Large intestine (tissue), 3 donors: ENCODE results near the gene FOXP1. TPM values are rescaled to one million over a fixed set of nuclear protein-coding genes. Genes with fewer than 3 reads are reported as not detected.

ENCODE experiments used
- DNase-seq, 2 donors: peaks; one replicate each; pipeline versions ENCODE4 v3.0.0 to v3.0.0-alpha.2; 2013
- H3K27ac ChIP-seq: one replicate; pipeline ENCODE4 v1.5.1; 2013; ENCODE audit warnings: low read length
- H3K27me3 ChIP-seq: 2 replicates; pipeline ENCODE4 v1.6.1; 2013; ENCODE audit warnings: low read length; ENCODE audit not compliant: control insufficient read depth, insufficient read depth
- H3K36me3 ChIP-seq: 2 replicates; pipeline ENCODE4 v1.6.1; 2013; ENCODE audit warnings: low read length; ENCODE audit not compliant: control insufficient read depth, insufficient read depth
- H3K4me1 ChIP-seq: one replicate; pipeline ENCODE4 v1.6.1; 2013; ENCODE audit warnings: low read length; ENCODE audit not compliant: control insufficient read depth, insufficient read depth
- H3K4me3 ChIP-seq: one replicate; pipeline ENCODE4 v1.5.1; 2013; ENCODE audit warnings: low read length
- H3K9me3 ChIP-seq: one replicate; pipeline ENCODE4 v1.6.1; 2013; ENCODE audit warnings: mild to moderate bottlenecking, low read depth, low read length, moderate library complexity; ENCODE audit not compliant: control insufficient read depth
- WGBS: methylation state at CpG from one replicate; pipeline ENCODE4 v1.1.5; 2013; ENCODE audit warnings: low lambda C conversion rate; ENCODE audit not compliant: insufficient coverage; 5-methylcytosine and 5-hydroxymethylcytosine counted together
- polyA plus RNA-seq: library from polyadenylated mRNA; unstranded; fragments of 120-200 nt; gene quantifications from one replicate; pipeline ENCODE4 v1.2.1, GENCODE V29; 2013

Gene FOXP1
- polyA plus RNA-seq, 1 donor, result 64.1 TPM

GRCh38 chr3:71614426-71614825, 30.9 kb upstream of the FOXP1 start:
- no peak for DNase-seq
- H3K27ac ChIP-seq, result no peak overlapping the region
- H3K27me3 ChIP-seq, result no peaks in the 10 kb centered on the region
- WGBS, result no CpG with 5 or more reads among the region's 5 CpGs
- no peaks in the 10 kb centered on the region for H3K4me1 ChIP-seq
- no peak overlapping the region for H3K4me3 ChIP-seq
- H3K9me3 ChIP-seq, result no peaks in the 10 kb centered on the region
- no peaks in the 10 kb centered on the region for H3K36me3 ChIP-seq

- Histone ChIP-seq H3K4me1 (no peaks in the 10 kb centered on the region), H3K9me3 (no peaks in the 10 kb centered on the region), H3K36me3 (no peaks in the 10 kb centered on the region), H3K27ac (no peak overlapping the region), H3K4me3 (no peak overlapping the region), H3K27me3 (no peaks in the 10 kb centered on the region)
- WGBS, result 20% methylated on average over 1 of the region's 3 CpGs
- DNase-seq, result peak in 1 of 2 donors; percentile 24
Measured at GRCh38 chr3:71611099-71611498, 27.6 kb upstream of the FOXP1 start.

- Histone ChIP-seq H3K36me3 (no peaks in the 10 kb centered on the region), H3K4me3 (no peak overlapping the region), H3K27me3 (no peaks in the 10 kb centered on the region), H3K27ac (no peak overlapping the region), H3K4me1 (no peaks in the 10 kb centered on the region), H3K9me3 (no peaks in the 10 kb centered on the region)
- 92% methylated on average over 2 of the region's 2 CpGs for WGBS
- DNase-seq, result no peak
Measured at GRCh38 chr3:71607364-71607763, 23.8 kb upstream of the FOXP1 start.

GRCh38 chr3:71606582-71606981, 23.1 kb upstream of the FOXP1 start:
- WGBS, result 97% methylated on average over 4 of the region's 5 CpGs
- no peaks in the 10 kb centered on the region for H3K9me3 ChIP-seq

GRCh38 chr3:71602256-71602655, 18.7 kb upstream of the FOXP1 start:
- WGBS, result 20% methylated on average over 1 of the region's 2 CpGs
- no peak overlapping the region for H3K27ac ChIP-seq

More at GRCh38 chr3:71606582-71606981, 23.1 kb upstream of the FOXP1 start:
- H3K27ac ChIP-seq, result no peak overlapping the region
- DNase-seq, result no peak
- no peaks in the 10 kb centered on the region for H3K27me3 ChIP-seq
- H3K36me3 ChIP-seq, result no peaks in the 10 kb centered on the region
- no peak overlapping the region for H3K4me3 ChIP-seq
- H3K4me1 ChIP-seq, result no peaks in the 10 kb centered on the region

GRCh38 chr3:71601811-71602210, 18.3 kb upstream of the FOXP1 start:
- H3K27ac ChIP-seq, result no peak overlapping the region
- H3K4me3 ChIP-seq, result no peak overlapping the region
- DNase-seq, result no peak
- no peaks in the 10 kb centered on the region for H3K36me3 ChIP-seq
- no peaks in the 10 kb centered on the region for H3K9me3 ChIP-seq
- H3K27me3 ChIP-seq, result no peaks in the 10 kb centered on the region
- no peaks in the 10 kb centered on the region for H3K4me1 ChIP-seq
- no CpG with 5 or more reads among the region's 5 CpGs for WGBS

More at GRCh38 chr3:71602256-71602655, 18.7 kb upstream of the FOXP1 start:
- Histone ChIP-seq H3K4me1 (no peaks in the 10 kb centered on the region), H3K4me3 (no peak overlapping the region), H3K27me3 (no peaks in the 10 kb centered on the region), H3K9me3 (no peaks in the 10 kb centered on the region), H3K36me3 (no peaks in the 10 kb centered on the region)
- peak; percentile 48 to 83 for DNase-seq

GRCh38 chr3:71600646-71601288, 17.2 kb upstream of the FOXP1 start:
- Histone ChIP-seq H3K27me3 (no peaks in the 10 kb centered on the region), H3K36me3 (no peaks in the 10 kb centered on the region), H3K4me3 (no peak overlapping the region), H3K4me1 (no peaks in the 10 kb centered on the region), H3K9me3 (no peaks in the 10 kb centered on the region), H3K27ac (no peak overlapping the region)
- WGBS, result no CpG with 5 or more reads among the region's 3 CpGs
- no peak for DNase-seq

GRCh38 chr3:71599416-71599815, 15.9 kb upstream of the FOXP1 start:
- no peak for DNase-seq
- no peak overlapping the region for H3K27ac ChIP-seq

GRCh38 chr3:71598292-71598691, 14.8 kb upstream of the FOXP1 start:
- Histone ChIP-seq H3K27me3 (no peaks in the 10 kb centered on the region), H3K36me3 (no peaks in the 10 kb centered on the region), H3K4me1 (no peaks in the 10 kb centered on the region), H3K9me3 (no peaks in the 10 kb centered on the region), H3K4me3 (no peak overlapping the region), H3K27ac (no peak overlapping the region)
- WGBS, result 100% methylated on average over 2 of the region's 3 CpGs
- DNase-seq, result no peak

More at GRCh38 chr3:71599416-71599815, 15.9 kb upstream of the FOXP1 start:
- H3K9me3 ChIP-seq, result no peaks in the 10 kb centered on the region
- no peak overlapping the region for H3K4me3 ChIP-seq
- no peaks in the 10 kb centered on the region for H3K4me1 ChIP-seq
- no peaks in the 10 kb centered on the region for H3K36me3 ChIP-seq
- no peaks in the 10 kb centered on the region for H3K27me3 ChIP-seq
- no CpG with 5 or more reads among the region's 1 CpG for WGBS

- Histone ChIP-seq H3K27me3 (no peaks in the 10 kb centered on the region), H3K4me1 (no peaks in the 10 kb centered on the region), H3K4me3 (no peak overlapping the region), H3K36me3 (no peaks in the 10 kb centered on the region), H3K9me3 (no peaks in the 10 kb centered on the region), H3K27ac (no peak overlapping the region)
- WGBS, result 89% methylated on average over 1 of the region's 1 CpG
- DNase-seq, result no peak
Measured at GRCh38 chr3:71597286-71597685, 13.8 kb upstream of the FOXP1 start.

GRCh38 chr3:71593106-71593505, 9.6 kb upstream of the FOXP1 start:
- no peak for DNase-seq
- Histone ChIP-seq H3K27ac (no peak overlapping the region), H3K4me3 (no peak overlapping the region), H3K27me3 (no peaks in the 10 kb centered on the region), H3K4me1 (no peaks in the 10 kb centered on the region), H3K36me3 (no peaks in the 10 kb centered on the region), H3K9me3 (no peaks in the 10 kb centered on the region)
- WGBS, result no CpG with 5 or more reads among the region's 3 CpGs
